Ovary (tissue), 9 donors: ENCODE measurements around the gene HIRA. TPM values are rescaled to one million over a fixed set of nuclear protein-coding genes. Genes with fewer than 3 reads are reported as not detected.

ENCODE experiments used
- DNase-seq, 5 donors: peaks; one replicate each; pipeline ENCODE4 v3.0.0-alpha.2; 2019 to 2020
- H3K27ac ChIP-seq, 2 donors: fragments of 200-600 bp; one replicate each; pipeline versions ENCODE4 v1.5.1 to v1.8.0; 2019 to 2022
- H3K27me3 ChIP-seq: fragments of 200-600 bp; one replicate; pipeline ENCODE4 v1.8.0; 2022
- H3K36me3 ChIP-seq: fragments of 200-600 bp; sonication (generic); one replicate; pipeline ENCODE4 v1.5.1; 2019
- H3K4me1 ChIP-seq: one replicate; pipeline ENCODE4 v1.8.1; 2013; ENCODE audit warnings: mild to moderate bottlenecking, moderate library complexity; ENCODE audit not compliant: insufficient read depth
- H3K4me3 ChIP-seq: fragments of 200-600 bp; sonication (generic); one replicate; pipeline ENCODE4 v1.5.1; 2017
- H3K9me3 ChIP-seq, 2 donors: fragments of 200-600 bp in 1 of 2; sonication (generic) in 1 of 2; one replicate each; pipeline versions ENCODE4 v1.5.1 to v1.8.1; 2013 to 2019; ENCODE audit warnings: mild to moderate bottlenecking in 1 of 2, moderate library complexity in 1 of 2
- EP300 ChIP-seq: sonication (generic); formaldehyde crosslinking; IDR thresholded peaks from one replicate; pipeline ENCODE4 v1.6.1; 2017; ENCODE audit warnings: antibody characterized with exemption
- POLR2A ChIP-seq: fragments of 450-650 bp; IDR thresholded peaks from one replicate; pipeline ENCODE4 v1.6.1; 2017; ENCODE audit warnings: antibody characterized with exemption, mild to moderate bottlenecking, moderate library complexity
- WGBS, 3 donors: extraction: QIAGEN DNeasy Blood & Tissue Kit in 1 of 3; methylation state at CpG; one replicate each; pipeline versions ENCODE4 v1.1.5 to v1.1.7; 2013 to 2017; 5-methylcytosine and 5-hydroxymethylcytosine counted together
- intact Hi-C, 4 donors: fragments of 100-400 bp; cut with DNase I; formaldehyde crosslinking; loops; one replicate each; pipeline versions ENCODE4 v1.11.0 to v1.15.1; 2022 to 2023
- polyA plus RNA-seq, 2 donors: library from polyadenylated mRNA; stranded (reverse); fragments of 200-250 nt in 1 of 2; fragments of 350-450 nt in 1 of 2; fragmentation: Illumina TruSeq in 1 of 2; extraction: RNeasy Lipid Tissue Mini Kit (QIAGEN cat#74804) in 1 of 2; gene quantifications; one replicate each; pipeline ENCODE4 v1.2.3, GENCODE V29; 2013 to 2014
- total RNA-seq, 7 donors: library from RNA; depleted of rRNA in 2 of 7; stranded (reverse); fragments of >200 nt in 2 of 7; fragmentation: NEBNext Ultra II Directional in 3 of 7; extraction: Animal tissue kit (Norgen Biotek cat#: 25700) in 3 of 7; gene quantifications; one replicate each; pipeline versions ENCODE4 v1.1.0 to v1.2.4, GENCODE V29; 2016 to 2023
- TF ChIP-seq, protein P1 (sequence below), 3 donors: fragments of 450-650 bp in 2 of 3; fragments of 200-600 bp in 1 of 3; IDR thresholded peaks; one replicate each; pipeline versions ENCODE4 v1.5.1 to v1.8.0; 2016 to 2022; ENCODE audit warnings: antibody characterized with exemption in 3 of 3, mild to moderate bottlenecking in 1 of 3
- donor health status: DM: no; HTN: no; CAD: no; lungs with moderate emphysema.
- donor health status: DM: no; HTN: no; CAD: no.
- donor health status: Bipolar disorder and iron deficiency.
- donor health status: DM: yes; HTN: yes; CAD: no.
- donor health status: DM: no; HTN: no; CAD: no.
- donor health status: DM: yes; HTN: yes; CAD: no.

Gene HIRA
- total and polyA plus RNA-seq, 9 donors = 7.2 to 31.6 (median 19.8) TPM

DNA sequence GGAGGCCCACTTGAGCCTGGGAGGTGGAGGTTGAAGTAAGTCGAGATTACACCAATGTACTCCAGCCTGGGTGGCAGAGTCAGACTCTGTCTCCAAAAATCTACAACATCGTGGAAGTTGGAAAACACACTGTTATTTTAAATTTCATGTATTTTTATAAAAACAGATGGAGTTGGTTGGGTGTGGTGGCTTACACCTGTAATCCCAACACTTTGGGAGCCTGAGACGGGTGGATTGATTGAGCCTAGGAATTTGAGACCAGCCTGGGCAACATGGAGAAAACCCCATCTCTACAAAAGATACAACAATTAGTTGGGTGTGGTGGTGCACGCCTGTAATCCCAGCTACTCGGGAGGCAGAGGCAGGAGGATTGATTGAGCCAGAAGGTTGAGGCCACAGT lies 88.1 kb downstream of the HIRA start:
- no peak overlapping the region for H3K27ac ChIP-seq
- intact Hi-C loops = no loop called here
- no peaks in the 10 kb centered on the region for H3K4me1 ChIP-seq
- H3K9me3 ChIP-seq = no peaks in the 10 kb centered on the region
- DNase-seq = no peak
- H3K4me3 ChIP-seq = no peak overlapping the region
- WGBS, 3 donors = 98 to 99% (median 99%) methylated on average over 5 of the region's 5 CpGs
- TF ChIP-seq, protein P1, sequence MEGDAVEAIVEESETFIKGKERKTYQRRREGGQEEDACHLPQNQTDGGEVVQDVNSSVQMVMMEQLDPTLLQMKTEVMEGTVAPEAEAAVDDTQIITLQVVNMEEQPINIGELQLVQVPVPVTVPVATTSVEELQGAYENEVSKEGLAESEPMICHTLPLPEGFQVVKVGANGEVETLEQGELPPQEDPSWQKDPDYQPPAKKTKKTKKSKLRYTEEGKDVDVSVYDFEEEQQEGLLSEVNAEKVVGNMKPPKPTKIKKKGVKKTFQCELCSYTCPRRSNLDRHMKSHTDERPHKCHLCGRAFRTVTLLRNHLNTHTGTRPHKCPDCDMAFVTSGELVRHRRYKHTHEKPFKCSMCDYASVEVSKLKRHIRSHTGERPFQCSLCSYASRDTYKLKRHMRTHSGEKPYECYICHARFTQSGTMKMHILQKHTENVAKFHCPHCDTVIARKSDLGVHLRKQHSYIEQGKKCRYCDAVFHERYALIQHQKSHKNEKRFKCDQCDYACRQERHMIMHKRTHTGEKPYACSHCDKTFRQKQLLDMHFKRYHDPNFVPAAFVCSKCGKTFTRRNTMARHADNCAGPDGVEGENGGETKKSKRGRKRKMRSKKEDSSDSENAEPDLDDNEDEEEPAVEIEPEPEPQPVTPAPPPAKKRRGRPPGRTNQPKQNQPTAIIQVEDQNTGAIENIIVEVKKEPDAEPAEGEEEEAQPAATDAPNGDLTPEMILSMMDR (IDR thresholded peaks at IDR 0.05) = no peak
- TF ChIP-seq POLR2A = no peak
- H3K27me3 ChIP-seq = no peaks in the 10 kb centered on the region
- no peaks in the 10 kb centered on the region for H3K36me3 ChIP-seq

DNA sequence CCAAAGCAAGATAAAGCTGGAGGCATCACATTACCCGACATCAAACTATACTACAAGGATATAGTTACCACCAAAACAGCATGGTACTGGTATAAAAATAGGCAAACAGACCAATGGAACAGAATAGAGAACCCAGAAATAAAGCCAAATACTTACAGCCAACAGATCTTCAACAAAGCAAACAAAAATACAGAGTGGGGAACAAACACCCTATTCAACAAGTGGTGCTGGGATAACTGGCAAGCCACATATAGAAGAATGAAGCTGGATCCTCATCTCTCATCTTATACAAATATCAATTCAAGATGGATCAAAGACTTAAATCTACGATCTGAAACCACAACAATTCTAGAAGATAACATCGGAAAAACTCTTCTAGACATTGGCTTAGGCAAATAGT lies 90.0 kb downstream of the HIRA start:
- Histone ChIP-seq H3K4me3 (no peak overlapping the region), H3K9me3 (peaks cover 0 to 8% of the 10 kb centered on the region in 2 donors), H3K4me1 (no peaks in the 10 kb centered on the region), H3K36me3 (no peaks in the 10 kb centered on the region), H3K27me3 (no peaks in the 10 kb centered on the region), H3K27ac (no peak overlapping the region)
- WGBS, 3 donors = 64 to 81% (median 65%) methylated on average over 3 of the region's 3 CpGs
- intact Hi-C loops = no loop called here
- TF ChIP-seq EP300 (no peak), POLR2A (no peak)
- TF ChIP-seq, protein P1 (IDR thresholded peaks at IDR 0.05) = no peak
- DNase-seq = no peak

DNA sequence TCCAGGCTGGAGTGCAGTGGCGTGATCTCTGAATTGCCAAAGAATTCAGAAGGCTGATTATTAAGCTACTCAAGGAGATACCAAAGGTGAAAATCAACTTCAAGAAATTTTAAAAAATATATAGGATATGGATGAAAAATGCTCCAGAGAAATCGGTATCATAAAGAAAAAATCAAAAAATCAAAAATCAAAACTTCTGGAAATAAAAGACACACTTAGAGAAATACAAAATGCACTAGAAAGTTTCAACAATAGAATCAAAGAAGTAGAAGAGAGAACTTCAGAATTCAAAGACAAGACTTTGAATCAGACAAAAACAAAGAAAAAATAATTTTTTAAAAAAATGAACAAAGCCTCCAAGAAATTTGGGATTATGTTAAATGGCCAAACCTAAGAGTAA lies 94.4 kb downstream of the HIRA start:
- Histone ChIP-seq H3K27ac (no peak overlapping the region), H3K9me3 (peaks cover 0 to 13% of the 10 kb centered on the region in 2 donors), H3K27me3 (no peaks in the 10 kb centered on the region), H3K4me3 (no peak overlapping the region), H3K4me1 (no peaks in the 10 kb centered on the region), H3K36me3 (no peaks in the 10 kb centered on the region)
- TF ChIP-seq, protein P1 (IDR thresholded peaks at IDR 0.05) = no peak
- no peak for TF ChIP-seq EP300
- TF ChIP-seq POLR2A = no peak
- 97 to 99% (median 97%) methylated on average over 2 of the region's 2 CpGs for WGBS, 3 donors
- intact Hi-C loops = no loop called here
- DNase-seq = no peak

DNA sequence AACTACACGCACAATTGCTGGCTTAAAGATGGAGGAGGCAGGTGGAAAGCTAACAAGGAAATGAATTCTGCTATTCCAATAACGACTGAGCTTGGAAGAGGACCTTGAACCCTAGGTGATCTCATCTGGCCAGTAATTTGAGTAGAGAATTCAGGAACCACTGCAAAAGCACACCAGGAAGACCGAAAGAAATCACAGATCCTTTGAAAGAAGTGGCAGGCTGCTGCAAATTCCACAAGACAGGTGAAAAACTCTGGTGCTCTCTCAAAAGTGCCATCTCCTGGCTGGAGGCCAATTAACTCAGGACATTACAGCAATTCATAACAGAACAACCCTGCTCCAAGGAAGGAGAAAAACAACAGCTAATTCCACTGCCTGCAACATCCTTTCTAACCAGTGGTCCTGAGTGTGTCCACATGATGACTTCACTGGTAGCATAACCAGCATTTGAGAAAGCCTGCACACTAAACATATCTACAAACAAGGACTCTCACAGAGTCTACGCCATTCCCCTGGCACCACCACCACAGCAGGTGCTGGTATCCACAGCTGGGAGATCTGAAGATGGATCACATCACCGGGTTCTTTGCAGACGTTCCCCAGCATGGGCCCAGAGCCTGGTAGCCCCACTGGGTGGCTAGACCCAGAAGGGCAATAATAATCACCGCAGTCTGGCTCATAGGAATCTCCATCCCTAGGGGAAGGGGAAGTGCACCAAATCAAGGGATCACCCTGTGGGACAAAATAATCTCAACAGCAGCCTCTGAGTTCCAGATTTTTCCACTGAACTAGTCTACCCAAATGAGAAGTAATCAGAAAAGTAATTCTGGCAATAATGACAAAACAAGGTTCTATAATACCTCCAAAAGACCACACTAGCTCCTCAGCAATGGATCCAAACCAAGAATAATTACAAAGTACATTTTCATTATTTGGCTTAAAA lies 95.1 kb downstream of the HIRA start:
- H3K36me3 ChIP-seq = peaks cover 2% of the 10 kb centered on the region
- H3K9me3 ChIP-seq = peaks cover 0 to 13% of the 10 kb centered on the region in 2 donors
- H3K27ac ChIP-seq = no peak overlapping the region
- H3K27me3 ChIP-seq = no peaks in the 10 kb centered on the region
- TF ChIP-seq, protein P1 (IDR thresholded peaks at IDR 0.05) = no peak
- TF ChIP-seq POLR2A = no peak
- no peak for TF ChIP-seq EP300
- 91 to 96% (median 93%) methylated on average over 7 of the region's 7 CpGs for WGBS, 3 donors
- intact Hi-C loops = no loop called here
- DNase-seq = no peak
- H3K4me1 ChIP-seq = no peaks in the 10 kb centered on the region
- no peak overlapping the region for H3K4me3 ChIP-seq
